NCI-H345 (cell line): ENCODE data around the gene HLTF.

ENCODE experiments used
- DNase-seq: peaks from one replicate; lab custom pipeline; 2025; lab: John Stamatoyannopoulos, UW

The HLTF gene

GRCh38 chr3:149085828-149086231, 503 bp downstream of the HLTF start:
- peak; percentile 30 for DNase-seq

GRCh38 chr3:149081772-149082171, 4.6 kb downstream of the HLTF start:
- DNase-seq, result no peak

DNA sequence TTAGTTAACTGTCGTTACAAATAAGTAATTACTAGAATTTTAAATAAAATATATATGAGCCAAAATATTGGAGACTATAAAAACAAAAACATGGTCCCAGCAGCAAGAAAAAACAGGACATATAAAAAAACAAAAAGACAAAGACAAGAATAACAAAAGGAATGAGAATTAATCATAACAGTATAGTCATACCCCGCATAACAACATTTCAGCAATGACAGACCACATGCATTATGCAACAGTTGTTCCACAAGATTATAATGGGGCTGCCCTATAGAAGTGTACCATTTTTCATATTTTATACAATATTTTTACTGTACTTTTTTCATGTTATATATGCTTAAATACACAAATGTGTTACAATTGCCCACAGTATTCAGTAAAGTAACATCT, 5.6 kb downstream of the HLTF start:
- no peak for DNase-seq

DNA sequence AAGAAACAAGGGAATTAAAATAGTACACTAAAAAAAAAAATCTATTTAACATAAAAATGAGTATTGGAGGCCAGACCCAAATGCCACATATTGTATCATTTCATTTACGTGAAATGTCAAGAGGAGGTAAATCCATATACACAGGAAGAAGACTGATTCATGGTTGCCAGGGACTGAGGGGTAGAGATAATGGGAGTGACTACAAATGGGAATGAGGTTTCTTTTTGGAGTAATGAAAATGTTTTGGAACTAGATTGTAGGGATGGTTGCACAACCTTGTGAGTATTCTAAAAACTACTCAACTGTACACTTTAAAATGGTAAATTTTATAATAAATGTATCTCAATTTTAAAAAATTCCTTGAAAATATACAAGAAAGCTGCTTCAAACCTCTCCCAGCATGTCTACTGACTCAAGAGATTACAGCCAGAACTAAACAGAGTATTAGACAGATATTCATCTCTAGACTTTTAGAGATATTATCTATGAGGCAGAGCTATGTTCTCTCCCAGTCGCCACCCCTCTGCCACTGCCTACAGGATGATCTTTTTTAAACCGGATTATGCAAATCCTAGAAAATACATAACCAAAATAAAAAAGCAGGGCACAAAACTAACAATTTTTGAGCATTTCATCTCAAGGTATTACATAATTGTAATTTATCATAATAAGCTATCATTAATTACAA, 6.2 kb downstream of the HLTF start:
- DNase-seq, result no peak

GRCh38 chr3:149077628-149078027, 8.7 kb downstream of the HLTF start:
- DNase-seq, result no peak

GRCh38 chr3:149067883-149068282, 18.4 kb downstream of the HLTF start:
- no peak for DNase-seq

- no peak for DNase-seq
Observed at GRCh38 chr3:149061776-149062175, 24.6 kb downstream of the HLTF start.

DNA sequence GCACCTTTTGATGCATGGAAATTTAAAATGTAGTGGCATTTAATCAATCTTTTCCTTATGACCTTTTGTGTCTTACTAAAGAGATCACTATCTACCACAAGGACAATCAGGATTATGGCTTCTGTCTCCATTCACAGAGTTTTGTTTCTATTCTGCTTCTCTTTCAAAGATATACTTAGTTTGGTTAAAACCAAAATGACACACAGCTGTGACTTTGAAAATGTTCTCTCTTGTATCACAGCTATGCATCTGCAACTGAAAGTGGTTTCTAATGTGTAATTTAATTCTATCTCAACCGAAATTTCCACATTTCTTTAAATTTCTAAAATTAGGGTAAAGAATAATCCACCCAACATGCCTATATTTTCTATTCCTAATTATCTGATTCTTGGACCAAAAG, 27.7 kb downstream of the HLTF start:
- DNase-seq, result no peak

DNA sequence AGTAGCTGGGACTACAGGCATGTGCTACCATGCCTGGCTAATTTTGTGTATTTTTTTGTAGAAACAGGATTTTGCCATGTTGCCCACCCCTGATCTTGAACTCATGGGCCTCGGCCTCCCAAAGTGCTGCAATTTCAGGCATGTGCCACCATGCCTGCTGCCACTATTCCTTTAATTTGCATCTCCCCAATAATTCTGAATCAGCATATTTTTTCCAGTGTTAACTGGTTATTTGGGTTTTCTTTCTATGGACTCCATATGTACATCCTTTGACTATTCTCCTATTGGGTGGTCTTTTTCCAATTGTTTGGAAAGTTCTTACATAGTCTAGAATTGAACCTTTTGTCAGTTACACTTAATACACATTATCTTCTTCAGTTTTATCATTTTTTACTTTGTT, 28.1 kb downstream of the HLTF start:
- DNase-seq, result no peak

GRCh38 chr3:149055575-149055974, 30.8 kb downstream of the HLTF start:
- DNase-seq, result no peak

DNA sequence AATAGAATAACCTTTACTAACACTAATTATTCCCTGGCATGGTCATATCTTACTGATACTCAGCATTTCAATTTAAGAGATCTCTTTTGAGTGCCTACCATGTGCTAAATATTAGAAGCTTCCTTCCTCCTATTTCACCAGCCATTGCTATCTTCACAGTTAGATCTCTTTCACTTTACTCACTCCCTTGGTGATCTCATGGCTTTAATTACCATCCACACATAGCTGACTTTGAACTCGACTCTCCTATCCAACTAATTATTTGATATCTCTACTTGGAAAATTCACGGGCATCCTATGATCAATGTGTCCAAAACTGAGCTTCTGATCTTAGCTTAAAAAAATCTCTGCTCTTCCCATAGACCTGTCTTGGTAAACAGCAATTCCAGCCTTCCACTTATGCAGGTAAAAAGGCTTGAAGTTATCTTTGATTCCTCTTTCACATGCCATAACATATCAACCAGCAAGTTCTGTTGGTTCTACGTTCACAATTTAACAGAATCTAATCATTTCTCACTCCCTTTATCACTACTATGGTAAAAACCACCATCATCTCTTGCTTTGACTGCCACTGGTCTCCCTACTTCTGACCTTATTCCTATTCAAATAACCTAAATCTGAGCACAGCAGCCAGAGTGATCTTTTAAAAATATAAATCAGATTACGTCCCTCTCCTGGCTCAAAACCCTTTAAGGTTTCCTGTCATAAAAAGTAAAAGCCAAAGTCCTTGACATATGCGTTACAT, 41.8 kb downstream of the HLTF start:
- DNase-seq, result no peak

GRCh38 chr3:149042789-149043386, 43.4 kb downstream of the HLTF start:
- no peak for DNase-seq

- DNase-seq, result no peak
Observed at GRCh38 chr3:149038322-149038721, 48.0 kb downstream of the HLTF start.

GRCh38 chr3:149037684-149038083, 48.6 kb downstream of the HLTF start:
- DNase-seq, result no peak

- DNase-seq, result no peak
Observed at GRCh38 chr3:149031096-149031495, 55.2 kb downstream of the HLTF start.

DNA sequence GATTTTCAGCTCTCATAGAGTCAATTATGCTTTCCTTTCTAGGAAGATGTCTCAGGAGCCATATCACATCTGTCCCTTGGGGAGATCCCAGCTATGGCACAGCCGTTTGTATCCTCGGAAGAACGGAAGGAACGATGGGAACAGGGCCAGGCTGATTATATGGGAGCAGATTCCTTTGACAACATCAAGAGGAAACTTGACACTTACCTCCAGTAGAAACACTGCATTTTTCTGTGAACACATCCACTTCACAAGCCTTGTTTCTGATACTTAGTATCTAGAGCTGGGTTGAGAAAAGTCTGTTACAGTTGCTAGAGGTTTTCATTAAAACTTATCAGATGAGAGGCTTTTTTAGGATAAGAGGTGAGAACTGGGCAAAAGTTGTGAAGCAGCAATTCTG, 59.6 kb downstream of the HLTF start:
- DNase-seq, result no peak

DNA sequence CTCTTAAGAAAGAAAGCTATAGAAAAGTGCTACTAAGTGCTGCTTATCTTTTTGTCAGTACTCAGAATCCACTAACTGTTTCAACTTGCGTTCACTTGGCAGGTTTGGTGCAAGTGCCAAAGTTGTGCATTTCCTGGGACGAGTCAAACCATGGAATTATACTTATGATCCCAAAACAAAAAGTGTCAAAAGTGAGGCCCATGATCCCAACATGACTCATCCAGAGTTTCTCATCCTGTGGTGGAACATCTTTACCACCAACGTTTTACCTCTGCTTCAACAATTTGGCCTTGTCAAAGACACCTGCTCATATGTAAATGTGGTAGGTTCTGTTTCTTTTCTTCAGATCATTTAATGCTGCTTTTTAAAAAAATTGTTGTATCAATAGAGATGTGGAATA, 62.4 kb downstream of the HLTF start:
- DNase-seq, result no peak

DNA sequence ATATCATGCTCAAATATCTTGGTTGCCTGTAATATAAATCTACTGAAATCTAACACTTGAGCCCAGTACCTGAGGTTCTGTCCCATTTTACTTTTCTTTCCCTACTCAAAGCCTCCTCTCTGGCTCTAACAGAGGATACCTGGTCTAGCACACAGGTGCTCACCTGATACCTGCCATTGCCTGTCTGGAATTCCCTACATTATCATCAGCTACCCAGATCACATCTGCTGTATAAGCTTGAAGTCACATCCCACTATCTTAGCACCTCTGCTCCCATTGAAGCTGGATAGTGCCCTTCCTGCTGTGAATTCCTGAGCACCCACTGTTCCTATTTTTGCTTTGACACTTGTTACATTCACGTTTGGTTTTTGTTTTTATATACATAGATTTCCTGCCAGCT, 64.5 kb downstream of the HLTF start:
- DNase-seq, result no peak

GRCh38 chr3:149020839-149021252, 65.5 kb downstream of the HLTF start:
- DNase-seq, result no peak

- no peak for DNase-seq
Observed at GRCh38 chr3:149020196-149020838, 66.0 kb downstream of the HLTF start.

- no peak for DNase-seq
Observed at GRCh38 chr3:149019580-149019979, 66.8 kb downstream of the HLTF start.

- no peak for DNase-seq
Observed at GRCh38 chr3:149018247-149018646, 68.1 kb downstream of the HLTF start.
